HepG2 (cell line): ENCODE results near the gene CCDC93. TPM values are rescaled to one million over a fixed set of nuclear protein-coding genes. Genes with fewer than 3 reads are reported as not detected.

ENCODE experiments used
- BHLHE40 ChIP-seq: IDR thresholded peaks from 2 replicates; pipeline ENCODE4 v1.6.1; 2011; ENCODE audit warnings: low read length, improper control_type of control experiment
- CCDC6 ChIP-seq: sonication (generic); formaldehyde crosslinking; IDR thresholded peaks from 2 replicates; pipeline ENCODE4 v1.8.1; 2022; ENCODE audit warnings: mild to moderate bottlenecking, missing genetic modification reagents, moderate library complexity
- CHD4 ChIP-seq: fragments of 200-600 bp; sonication (generic); IDR thresholded peaks from 2 replicates; pipeline ENCODE4 v1.7.0; 2017; ENCODE audit warnings: mild to moderate bottlenecking, low read length, borderline replicate concordance
- DDIT3 ChIP-seq: sonication (generic); formaldehyde crosslinking; IDR thresholded peaks from 2 replicates; pipeline ENCODE4 v1.4.0; 2020; ENCODE audit warnings: mild to moderate bottlenecking, missing genetic modification reagents
- FOXC1 ChIP-seq: sonication (generic); formaldehyde crosslinking; IDR thresholded peaks from 2 replicates; pipeline ENCODE4 v1.8.0; 2022; ENCODE audit warnings: mild to moderate bottlenecking, missing genetic modification reagents, borderline replicate concordance
- JARID2 ChIP-seq: sonication (generic); formaldehyde crosslinking; IDR thresholded peaks from 2 replicates; pipeline ENCODE4 v1.8.1; 2023; ENCODE audit warnings: missing genetic modification reagents, inconsistent platforms; ENCODE audit not compliant: insufficient replicate concordance
- JUND ChIP-seq: sonication (generic); formaldehyde crosslinking; IDR thresholded peaks from 2 replicates; pipeline ENCODE4 v1.8.0; 2022; ENCODE audit warnings: mild to moderate bottlenecking, missing genetic modification reagents
- MTA1 ChIP-seq: sonication (generic); formaldehyde crosslinking; IDR thresholded peaks from 2 replicates; pipeline ENCODE4 v1.4.0; 2020; ENCODE audit warnings: missing genetic modification reagents, mild to moderate bottlenecking, borderline replicate concordance
- MTF1 ChIP-seq: sonication (generic); formaldehyde crosslinking; IDR thresholded peaks from 2 replicates; pipeline ENCODE4 v1.5.0; 2020; ENCODE audit warnings: missing genetic modification reagents
- NR2F6 ChIP-seq, 2 experiments: IDR thresholded peaks; 2 replicates each; pipeline ENCODE4 v1.6.1; 2016; ENCODE audit warnings: antibody characterized with exemption in 1 of 2, mild to moderate bottlenecking in 1 of 2
- PREB ChIP-seq: sonication (generic); formaldehyde crosslinking; IDR thresholded peaks from 2 replicates; pipeline ENCODE4 v1.4.0; 2020; ENCODE audit warnings: missing genetic modification reagents
- RCOR2 ChIP-seq: IDR thresholded peaks from 2 replicates; pipeline ENCODE4 v1.6.1; 2016; ENCODE audit warnings: missing biosample characterization, missing genetic modification reagents
- SMC3 ChIP-seq: IDR thresholded peaks from 2 replicates; pipeline ENCODE4 v1.6.1; 2011; ENCODE audit warnings: low read length, improper control_type of control experiment
- SYNCRIP ChIP-seq: fragments of 200-400 bp; formaldehyde crosslinking; IDR thresholded peaks from 2 replicates; pipeline ENCODE4 v1.6.1; 2018; ENCODE audit warnings: mild to moderate bottlenecking, low read depth, low read length; ENCODE audit not compliant: insufficient read depth
- TBX3 ChIP-seq: fragments of 450-650 bp; IDR thresholded peaks from 2 replicates; pipeline ENCODE4 v1.6.1; 2017; ENCODE audit warnings: antibody characterized with exemption, mild to moderate bottlenecking, inconsistent platforms, borderline replicate concordance
- TFE3 ChIP-seq: IDR thresholded peaks from 2 replicates; pipeline ENCODE4 v1.6.1; 2016
- ZNF776 ChIP-seq: sonication (generic); formaldehyde crosslinking; IDR thresholded peaks from 2 replicates; pipeline ENCODE4 v1.4.0; 2020; ENCODE audit warnings: mild to moderate bottlenecking, missing genetic modification reagents
- polyA plus RNA-seq, 8 experiments: library from polyadenylated mRNA; depleted of rRNA in 3 of 8; stranded (reverse) in 7 of 8; unstranded in 1 of 8; fragments of >200 nt; fragmentation: Illumina TruSeq in 4 of 8; extraction: Trizol in 4 of 8; gene quantifications; 2 replicates each; pipeline versions ENCODE4 v1.2.1 to v1.2.3, GENCODE V29; 2011 to 2016; ENCODE audit warnings: low read depth in 4 of 8, missing spikeins in 1 of 8, mixed read lengths in 1 of 8; ENCODE audit not compliant: insufficient read depth in 1 of 8
- total RNA-seq, 5 experiments: library from RNA; depleted of rRNA; stranded (reverse); fragments of >200 nt; fragmentation: Illumina TruSeq; extraction: Trizol; gene quantifications; 2 replicates each; pipeline ENCODE4 v1.2.3, GENCODE V29; 2016; ENCODE audit warnings: low read depth in 1 of 5
- TF ChIP-seq, protein P1 (sequence below): sonication (generic); formaldehyde crosslinking; IDR thresholded peaks from 2 replicates; pipeline ENCODE4 v1.5.0; 2020; ENCODE audit warnings: mild to moderate bottlenecking, missing genetic modification reagents, borderline replicate concordance
- TF ChIP-seq, protein P2 (sequence below): sonication (generic); formaldehyde crosslinking; IDR thresholded peaks from 2 replicates; pipeline ENCODE4 v1.5.1; 2020; ENCODE audit warnings: mild to moderate bottlenecking, missing genetic modification reagents, borderline replicate concordance
- TF ChIP-seq, protein P3 (sequence below): sonication (generic); formaldehyde crosslinking; IDR thresholded peaks from 2 replicates; pipeline ENCODE4 v1.4.0; 2020; ENCODE audit warnings: missing genetic modification reagents

CCDC93 gene
- total and polyA plus RNA-seq, 2 of the 13 experiments (the other 11 are each of a cell fraction or from before 2014, with no cell fraction given): 37.2 to 53.2 TPM

GRCh38 chr2:117933884-117934354, 80.0 kb downstream of the CCDC93 start (continued):
- TF ChIP-seq, protein P1, sequence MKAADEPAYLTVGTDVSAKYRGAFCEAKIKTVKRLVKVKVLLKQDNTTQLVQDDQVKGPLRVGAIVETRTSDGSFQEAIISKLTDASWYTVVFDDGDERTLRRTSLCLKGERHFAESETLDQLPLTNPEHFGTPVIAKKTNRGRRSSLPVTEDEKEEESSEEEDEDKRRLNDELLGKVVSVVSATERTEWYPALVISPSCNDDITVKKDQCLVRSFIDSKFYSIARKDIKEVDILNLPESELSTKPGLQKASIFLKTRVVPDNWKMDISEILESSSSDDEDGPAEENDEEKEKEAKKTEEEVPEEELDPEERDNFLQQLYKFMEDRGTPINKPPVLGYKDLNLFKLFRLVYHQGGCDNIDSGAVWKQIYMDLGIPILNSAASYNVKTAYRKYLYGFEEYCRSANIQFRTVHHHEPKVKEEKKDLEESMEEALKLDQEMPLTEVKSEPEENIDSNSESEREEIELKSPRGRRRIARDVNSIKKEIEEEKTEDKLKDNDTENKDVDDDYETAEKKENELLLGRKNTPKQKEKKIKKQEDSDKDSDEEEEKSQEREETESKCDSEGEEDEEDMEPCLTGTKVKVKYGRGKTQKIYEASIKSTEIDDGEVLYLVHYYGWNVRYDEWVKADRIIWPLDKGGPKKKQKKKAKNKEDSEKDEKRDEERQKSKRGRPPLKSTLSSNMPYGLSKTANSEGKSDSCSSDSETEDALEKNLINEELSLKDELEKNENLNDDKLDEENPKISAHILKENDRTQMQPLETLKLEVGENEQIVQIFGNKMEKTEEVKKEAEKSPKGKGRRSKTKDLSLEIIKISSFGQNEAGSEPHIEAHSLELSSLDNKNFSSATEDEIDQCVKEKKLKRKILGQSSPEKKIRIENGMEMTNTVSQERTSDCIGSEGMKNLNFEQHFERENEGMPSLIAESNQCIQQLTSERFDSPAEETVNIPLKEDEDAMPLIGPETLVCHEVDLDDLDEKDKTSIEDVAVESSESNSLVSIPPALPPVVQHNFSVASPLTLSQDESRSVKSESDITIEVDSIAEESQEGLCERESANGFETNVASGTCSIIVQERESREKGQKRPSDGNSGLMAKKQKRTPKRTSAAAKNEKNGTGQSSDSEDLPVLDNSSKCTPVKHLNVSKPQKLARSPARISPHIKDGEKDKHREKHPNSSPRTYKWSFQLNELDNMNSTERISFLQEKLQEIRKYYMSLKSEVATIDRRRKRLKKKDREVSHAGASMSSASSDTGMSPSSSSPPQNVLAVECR (CRISPR knock-in tag): peak; percentile 30; the same call in 1 of the 2 replicates
- TF ChIP-seq CCDC6: no peak
- TF ChIP-seq JUND (CRISPR knock-in tag): no peak
- no peak for TF ChIP-seq MTF1 (CRISPR knock-in tag)
- no peak for TF ChIP-seq PREB
- TF ChIP-seq RCOR2: 0 out of 2 replicates have a peak, but pooled peaks have one; percentile 42
- TF ChIP-seq, protein P2, sequence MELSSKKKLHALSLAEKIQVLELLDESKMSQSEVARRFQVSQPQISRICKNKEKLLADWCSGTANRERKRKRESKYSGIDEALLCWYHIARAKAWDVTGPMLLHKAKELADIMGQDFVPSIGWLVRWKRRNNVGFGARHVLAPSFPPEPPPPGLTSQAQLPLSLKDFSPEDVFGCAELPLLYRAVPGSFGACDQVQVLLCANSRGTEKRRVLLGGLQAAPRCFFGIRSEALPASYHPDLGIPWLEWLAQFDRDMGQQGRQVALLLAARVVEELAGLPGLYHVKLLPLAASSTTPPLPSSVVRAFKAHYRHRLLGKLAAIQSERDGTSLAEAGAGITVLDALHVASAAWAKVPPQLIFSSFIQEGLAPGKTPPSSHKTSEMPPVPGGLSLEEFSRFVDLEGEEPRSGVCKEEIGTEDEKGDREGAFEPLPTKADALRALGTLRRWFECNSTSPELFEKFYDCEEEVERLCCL: no peak
- no peak for TF ChIP-seq SMC3
- no peak for TF ChIP-seq CHD4
- TF ChIP-seq, protein P3, sequence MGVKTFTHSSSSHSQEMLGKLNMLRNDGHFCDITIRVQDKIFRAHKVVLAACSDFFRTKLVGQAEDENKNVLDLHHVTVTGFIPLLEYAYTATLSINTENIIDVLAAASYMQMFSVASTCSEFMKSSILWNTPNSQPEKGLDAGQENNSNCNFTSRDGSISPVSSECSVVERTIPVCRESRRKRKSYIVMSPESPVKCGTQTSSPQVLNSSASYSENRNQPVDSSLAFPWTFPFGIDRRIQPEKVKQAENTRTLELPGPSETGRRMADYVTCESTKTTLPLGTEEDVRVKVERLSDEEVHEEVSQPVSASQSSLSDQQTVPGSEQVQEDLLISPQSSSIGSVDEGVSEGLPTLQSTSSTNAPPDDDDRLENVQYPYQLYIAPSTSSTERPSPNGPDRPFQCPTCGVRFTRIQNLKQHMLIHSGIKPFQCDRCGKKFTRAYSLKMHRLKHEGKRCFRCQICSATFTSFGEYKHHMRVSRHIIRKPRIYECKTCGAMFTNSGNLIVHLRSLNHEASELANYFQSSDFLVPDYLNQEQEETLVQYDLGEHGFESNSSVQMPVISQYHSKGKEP (CRISPR knock-in tag): no peak
- TF ChIP-seq MTA1: no peak
- TF ChIP-seq BHLHE40: peak; percentile 12; the same call in 1 of the 2 replicates
- TF ChIP-seq DDIT3 (CRISPR knock-in tag): no peak
- TF ChIP-seq TBX3: 0 out of 2 replicates have a peak, but pooled peaks have one; percentile 21
- no peak for TF ChIP-seq SYNCRIP
- no peak; the same call in 1 of the 2 replicates for TF ChIP-seq TFE3 (CRISPR knock-in tag)
- TF ChIP-seq FOXC1 (CRISPR knock-in tag): no peak
- TF ChIP-seq NR2F6 (IDR thresholded peaks at IDR 0.05): no peak
- TF ChIP-seq NR2F6 (CRISPR knock-in tag; IDR thresholded peaks at IDR 0.05): no peak; the same call in 1 of the 2 replicates
- TF ChIP-seq JARID2 (CRISPR knock-in tag): no peak
- no peak for TF ChIP-seq ZNF776 (CRISPR knock-in tag)
